ENCODE data around the gene LCMT1. TPM values are rescaled to one million over a fixed set of nuclear protein-coding genes. Genes with fewer than 3 reads are reported as not detected.

The LCMT1 gene
- total RNA-seq, 3 donors from 2014 or later: 41.7 to 55.7 (median 55.7) TPM

DNA sequence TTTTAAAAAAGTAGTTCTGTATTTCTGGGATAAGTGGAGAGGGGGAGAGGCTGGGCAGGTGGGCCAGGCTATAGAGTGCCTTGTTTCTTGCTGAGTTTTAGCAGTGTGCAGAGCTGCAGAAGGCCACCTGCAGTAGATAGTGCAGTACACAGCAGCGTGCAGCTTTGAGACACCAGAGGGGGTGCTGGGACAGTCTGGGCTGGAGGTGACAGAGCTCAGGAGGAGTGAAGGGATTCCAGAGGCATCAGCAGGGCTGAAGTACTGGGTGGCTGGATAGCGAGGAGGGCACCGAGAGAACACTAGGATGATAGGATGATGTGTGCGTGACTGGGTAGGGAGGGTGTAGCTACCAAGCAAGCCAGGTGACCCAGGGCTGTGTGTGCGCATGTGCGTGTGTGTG is 26.6 kb downstream of the LCMT1 start:
- no peak for DNase-seq
- no peak for ATAC-seq
- no peak for TF ChIP-seq CTCF (IDR thresholded peaks at IDR 0.05)
- Histone ChIP-seq H3K4me3 (no peak overlapping the region), H3K4me1 (ENCODE audit: low read depth) (peaks cover 4% of the 10 kb centered on the region), H3K9me3 (no peaks in the 10 kb centered on the region), H3K36me3 (ENCODE audit: low read depth) (no peaks in the 10 kb centered on the region)
- intact Hi-C loops (cut with DNase I, micrococcal nuclease): no loop called here

DNA sequence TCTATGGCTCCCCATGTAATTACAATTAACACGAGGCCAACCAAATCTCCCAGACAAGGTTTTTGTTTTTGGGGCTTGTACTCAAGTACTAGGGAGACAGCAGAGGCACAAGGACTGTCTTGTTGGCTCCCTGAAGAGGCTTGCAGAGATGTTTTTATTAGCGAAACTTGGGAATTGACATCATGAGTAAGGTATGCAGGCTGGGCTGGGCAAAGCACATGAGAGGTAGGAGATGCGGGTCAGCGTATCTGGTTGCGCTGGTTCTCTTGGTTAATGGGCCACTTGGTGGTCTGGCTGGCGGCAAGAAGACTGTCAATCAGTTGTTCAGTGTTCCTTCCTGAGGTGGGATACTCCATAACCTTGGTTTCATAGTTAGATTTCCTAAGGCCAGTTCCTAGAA is 28.9 kb downstream of the LCMT1 start:
- Histone ChIP-seq H3K36me3 (ENCODE audit: low read depth) (no peaks in the 10 kb centered on the region), H3K4me1 (ENCODE audit: low read depth) (peaks cover 4% of the 10 kb centered on the region), H3K4me3 (no peak overlapping the region), H3K9me3 (no peaks in the 10 kb centered on the region)
- DNase-seq (no peak), ATAC-seq (no peak)
- intact Hi-C loops (cut with DNase I, micrococcal nuclease): no loop called here
- no peak for TF ChIP-seq CTCF (IDR thresholded peaks at IDR 0.05)

- ATAC-seq (peak; percentile 76), DNase-seq (peak in 1 of 3 donors; percentile 25)
- Histone ChIP-seq H3K4me3 (no peak overlapping the region), H3K36me3 (ENCODE audit: low read depth) (no peaks in the 10 kb centered on the region), H3K9me3 (no peaks in the 10 kb centered on the region), H3K4me1 (ENCODE audit: low read depth) (no peaks in the 10 kb centered on the region)
- no peak for TF ChIP-seq CTCF (IDR thresholded peaks at IDR 0.05)
- intact Hi-C loops (cut with DNase I, micrococcal nuclease): no loop called here
Measured at GRCh38 chr16:25141648-25142047, 30.1 kb downstream of the LCMT1 start.

DNA sequence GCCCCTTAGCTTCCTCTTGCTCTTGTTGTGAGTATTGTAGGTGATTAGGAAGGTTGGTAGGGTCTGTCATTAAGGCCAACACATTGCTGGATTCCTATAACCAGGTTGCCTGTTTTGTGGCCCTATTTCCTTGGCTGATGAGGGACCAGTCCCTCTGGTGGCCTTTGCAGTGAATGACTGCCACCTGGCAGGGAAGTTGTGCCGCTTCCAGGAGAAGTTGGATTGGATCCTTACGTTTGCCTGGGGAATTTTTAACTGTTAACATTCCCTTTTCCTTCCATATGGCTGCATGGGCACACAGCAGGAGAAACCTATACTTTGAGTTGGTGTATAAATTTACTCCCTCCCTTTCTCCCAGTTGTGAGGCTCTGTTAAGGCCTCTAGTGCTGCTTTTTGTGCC is 32.4 kb downstream of the LCMT1 start:
- intact Hi-C loops (cut with DNase I, micrococcal nuclease): no loop called here
- Histone ChIP-seq H3K4me3 (no peak overlapping the region), H3K9me3 (no peaks in the 10 kb centered on the region), H3K36me3 (ENCODE audit: low read depth) (no peaks in the 10 kb centered on the region), H3K4me1 (ENCODE audit: low read depth) (no peaks in the 10 kb centered on the region)
- DNase-seq (peak in 2 of 3 donors; percentile 35 to 43), ATAC-seq (peak; percentile 66)
- peak; percentile 10 for TF ChIP-seq CTCF (IDR thresholded peaks at IDR 0.05)

DNA sequence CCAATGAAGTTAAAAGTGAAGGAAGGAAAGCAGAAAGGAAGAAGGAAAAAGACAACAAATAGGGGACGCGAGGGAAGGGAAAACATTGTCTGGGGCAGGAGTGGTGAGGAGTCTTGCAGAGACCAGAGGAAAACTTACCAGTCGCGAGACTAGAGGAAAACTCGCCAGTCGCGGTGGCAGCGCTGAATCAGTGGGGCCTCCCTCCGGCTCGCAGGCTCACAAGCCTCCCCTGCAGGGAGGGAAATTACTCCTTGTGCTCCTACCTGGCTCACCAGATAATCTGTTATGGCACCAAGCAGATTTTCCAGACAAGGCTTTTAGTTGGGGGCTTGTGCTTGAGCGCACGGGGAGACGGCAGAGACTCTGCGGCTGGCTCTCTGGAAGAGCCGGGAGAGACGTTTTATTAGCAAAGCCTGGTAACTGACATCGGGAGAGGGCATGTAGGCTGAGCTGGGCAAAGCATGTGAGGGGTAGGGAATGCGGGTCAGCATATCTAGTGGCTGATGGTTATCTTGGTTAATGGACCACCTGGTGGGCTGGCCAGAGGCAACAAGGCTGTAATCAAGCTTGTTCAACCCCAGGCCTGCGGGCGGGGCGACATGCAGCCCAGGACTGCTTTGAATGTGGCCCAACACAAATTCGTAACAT is 37.1 kb downstream of the LCMT1 start:
- H3K4me3 ChIP-seq: no peak overlapping the region
- DNase-seq (no peak), ATAC-seq (no peak)
- no peaks in the 10 kb centered on the region for H3K9me3 ChIP-seq
- no peaks in the 10 kb centered on the region for H3K36me3 ChIP-seq (ENCODE audit: low read depth)
- no peak for TF ChIP-seq CTCF (IDR thresholded peaks at IDR 0.05)
- no peaks in the 10 kb centered on the region for H3K4me1 ChIP-seq (ENCODE audit: low read depth)
- intact Hi-C loops (cut with DNase I, micrococcal nuclease): no loop called here

DNA sequence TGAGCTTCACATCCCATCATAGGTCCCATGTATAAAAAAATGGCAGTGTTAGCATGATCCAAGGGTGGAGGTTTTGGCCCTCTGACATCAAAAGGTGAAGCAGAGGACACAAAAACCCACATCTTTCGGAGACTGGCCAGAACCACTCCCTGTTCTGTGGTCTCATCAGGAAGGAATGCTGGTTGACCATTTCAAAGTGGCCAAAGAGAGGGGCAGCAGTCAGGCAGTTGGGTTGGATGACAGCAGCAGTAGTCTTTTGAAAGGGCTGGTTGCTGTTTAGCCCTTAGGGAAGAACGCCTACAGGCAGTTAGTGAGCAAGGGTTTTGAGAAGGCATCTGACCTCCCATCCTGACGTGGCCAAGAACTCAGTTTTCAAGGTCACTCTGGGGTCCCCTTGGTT is 40.5 kb downstream of the LCMT1 start:
- intact Hi-C loops (cut with DNase I, micrococcal nuclease): no loop called here
- no peak for TF ChIP-seq CTCF (IDR thresholded peaks at IDR 0.05)
- DNase-seq (no peak), ATAC-seq (no peak)
- H3K4me3 ChIP-seq: no peak overlapping the region
- H3K4me1 ChIP-seq (ENCODE audit: low read depth): no peaks in the 10 kb centered on the region
- no peaks in the 10 kb centered on the region for H3K36me3 ChIP-seq (ENCODE audit: low read depth)
- no peaks in the 10 kb centered on the region for H3K9me3 ChIP-seq
